K562 (cell line): ENCODE results near the gene RNF214.
"Not testable (repeated sequence)": the region's sequence is repeated elsewhere in the genome, so short reads cannot be mapped to it uniquely, and the experiment has no call there.

Experiments
- GTF2E2 ChIP-seq: fragments of 200-800 bp; sonication (Bioruptor generic); IDR thresholded peaks from 2 replicates; pipeline ENCODE4 v1.6.1; 2016; ENCODE audit warnings: missing genetic modification characterization, missing compliant biosample characterization
- HMG20A ChIP-seq: fragments of 450-650 bp; formaldehyde crosslinking; conservative IDR thresholded peaks from 2 replicates; pipeline ENCODE4 v1.4.0; 2020; ENCODE audit warnings: mild to moderate bottlenecking, mixed read lengths
- NFYB ChIP-seq: IDR thresholded peaks from 2 replicates; pipeline ENCODE4 v1.6.1; 2011; ENCODE audit warnings: mild to moderate bottlenecking, moderate library complexity; ENCODE audit not compliant: insufficient read length; ENCODE audit errors: extremely low read depth
- TF ChIP-seq, protein P1 (sequence below): sonication (generic); formaldehyde crosslinking; IDR thresholded peaks from 2 replicates; pipeline ENCODE4 v1.8.0; 2023; ENCODE audit warnings: mild to moderate bottlenecking, missing genetic modification reagents
- TF ChIP-seq, protein P2 (sequence below), 3 experiments: IDR thresholded peaks in 2 of 3; conservative IDR thresholded peaks in 1 of 3; 2 replicates each; pipeline ENCODE4 v1.5.1; 2011 to 2012; ENCODE audit warnings: low read length in 3 of 3, mild to moderate bottlenecking in 3 of 3, control low read depth in 2 of 3, improper control_type of control experiment in 1 of 3, inconsistent platforms in 1 of 3, low read depth in 1 of 3, mixed read lengths in 1 of 3, moderate library complexity in 1 of 3; ENCODE audit not compliant: insufficient read depth in 2 of 3

DNA sequence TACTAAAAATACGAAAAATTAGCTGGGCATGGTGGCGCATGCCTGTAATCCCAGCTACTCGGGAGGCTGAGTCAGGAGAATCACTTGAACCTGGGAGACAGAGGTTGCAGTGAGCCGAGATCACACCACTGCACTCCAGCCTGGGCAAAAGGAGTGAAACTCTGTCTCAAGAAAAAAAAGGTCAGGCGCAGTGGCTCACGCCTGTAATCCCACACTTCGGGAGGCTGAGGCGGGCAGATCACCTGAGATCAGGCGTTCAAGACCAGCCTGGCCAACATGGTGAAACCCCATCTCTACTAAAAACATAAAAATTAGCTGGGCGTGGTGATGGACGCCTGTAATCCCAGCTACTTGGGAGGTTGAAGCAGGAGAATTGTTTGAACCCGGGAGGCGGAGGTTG lies 49.3 kb upstream of the RNF214 start:
- not testable (repeated sequence) for TF ChIP-seq GTF2E2 (tag); NFYB; HMG20A
- TF ChIP-seq, protein P1, sequence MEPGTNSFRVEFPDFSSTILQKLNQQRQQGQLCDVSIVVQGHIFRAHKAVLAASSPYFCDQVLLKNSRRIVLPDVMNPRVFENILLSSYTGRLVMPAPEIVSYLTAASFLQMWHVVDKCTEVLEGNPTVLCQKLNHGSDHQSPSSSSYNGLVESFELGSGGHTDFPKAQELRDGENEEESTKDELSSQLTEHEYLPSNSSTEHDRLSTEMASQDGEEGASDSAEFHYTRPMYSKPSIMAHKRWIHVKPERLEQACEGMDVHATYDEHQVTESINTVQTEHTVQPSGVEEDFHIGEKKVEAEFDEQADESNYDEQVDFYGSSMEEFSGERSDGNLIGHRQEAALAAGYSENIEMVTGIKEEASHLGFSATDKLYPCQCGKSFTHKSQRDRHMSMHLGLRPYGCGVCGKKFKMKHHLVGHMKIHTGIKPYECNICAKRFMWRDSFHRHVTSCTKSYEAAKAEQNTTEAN (CRISPR knock-in tag): not testable (repeated sequence)
- TF ChIP-seq, protein P2, sequence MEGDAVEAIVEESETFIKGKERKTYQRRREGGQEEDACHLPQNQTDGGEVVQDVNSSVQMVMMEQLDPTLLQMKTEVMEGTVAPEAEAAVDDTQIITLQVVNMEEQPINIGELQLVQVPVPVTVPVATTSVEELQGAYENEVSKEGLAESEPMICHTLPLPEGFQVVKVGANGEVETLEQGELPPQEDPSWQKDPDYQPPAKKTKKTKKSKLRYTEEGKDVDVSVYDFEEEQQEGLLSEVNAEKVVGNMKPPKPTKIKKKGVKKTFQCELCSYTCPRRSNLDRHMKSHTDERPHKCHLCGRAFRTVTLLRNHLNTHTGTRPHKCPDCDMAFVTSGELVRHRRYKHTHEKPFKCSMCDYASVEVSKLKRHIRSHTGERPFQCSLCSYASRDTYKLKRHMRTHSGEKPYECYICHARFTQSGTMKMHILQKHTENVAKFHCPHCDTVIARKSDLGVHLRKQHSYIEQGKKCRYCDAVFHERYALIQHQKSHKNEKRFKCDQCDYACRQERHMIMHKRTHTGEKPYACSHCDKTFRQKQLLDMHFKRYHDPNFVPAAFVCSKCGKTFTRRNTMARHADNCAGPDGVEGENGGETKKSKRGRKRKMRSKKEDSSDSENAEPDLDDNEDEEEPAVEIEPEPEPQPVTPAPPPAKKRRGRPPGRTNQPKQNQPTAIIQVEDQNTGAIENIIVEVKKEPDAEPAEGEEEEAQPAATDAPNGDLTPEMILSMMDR (IDR thresholded peaks at IDR 0.05 in 2 of 3, conservative IDR thresholded peaks at IDR 0.05 in 1 of 3; ENCODE audit: insufficient read depth in 2 of 3, low read depth in 1 of 3, low read length in 3 of 3): not testable (repeated sequence)
